Activated CD4-positive, alpha-beta T cell treated with anti-CD3 and anti-CD28 coated beads, Interleukin-2, amount 50 U/mL, for 24 hours (primary cell): Measurements from ENCODE around the gene NRP1.
"Not testable (repeated sequence)": the region's sequence is repeated elsewhere in the genome, so short reads cannot be mapped to it uniquely, and the experiment has no call there.

ENCODE experiments used
- DNase-seq, 2 donors: peaks; one replicate each; pipeline ENCODE4 v3.0.0-alpha.2; 2020; ENCODE audit warnings: low read depth in 1 of 2, low spot score in 1 of 2

NRP1 gene

DNA sequence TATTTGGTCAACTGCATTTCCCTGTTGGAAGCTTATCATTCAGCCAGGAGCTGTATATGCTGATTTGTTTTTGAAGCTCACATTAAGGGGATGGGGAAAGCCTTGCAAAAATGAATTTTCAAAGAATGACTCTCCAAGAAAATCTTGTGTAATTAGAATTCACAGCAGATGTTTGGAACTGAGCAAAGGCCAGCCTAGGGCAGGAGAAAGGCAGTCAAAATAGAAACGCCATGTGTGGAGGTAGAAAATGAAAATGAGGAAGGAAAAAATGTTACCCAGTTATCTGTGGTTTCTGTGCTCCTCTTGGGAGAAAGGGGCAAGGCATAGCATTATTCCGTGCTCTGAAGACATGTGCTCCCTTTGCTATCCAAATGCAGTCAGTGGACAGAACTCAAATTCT is 93.5 kb downstream of the NRP1 start:
- DNase-seq, result no peak

DNA sequence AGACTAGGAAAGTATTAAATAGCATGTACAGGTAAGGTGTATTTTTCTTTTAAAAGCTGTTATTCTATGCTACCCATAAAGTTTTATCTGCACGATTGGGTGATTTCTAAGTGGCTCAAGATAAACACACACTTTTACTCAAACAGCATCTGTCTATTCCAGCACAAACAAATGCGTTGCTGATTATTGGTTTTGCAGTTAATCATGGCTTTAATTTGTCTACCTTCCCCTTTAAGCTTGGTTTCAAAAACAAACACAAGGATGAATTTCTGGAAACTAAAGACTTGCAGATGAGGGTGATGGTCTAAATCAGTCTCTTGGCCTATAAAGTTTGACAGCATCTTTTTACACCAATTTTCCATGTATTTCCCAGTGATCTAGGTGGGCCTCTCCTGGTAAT is 94.2 kb downstream of the NRP1 start:
- no peak for DNase-seq

DNA sequence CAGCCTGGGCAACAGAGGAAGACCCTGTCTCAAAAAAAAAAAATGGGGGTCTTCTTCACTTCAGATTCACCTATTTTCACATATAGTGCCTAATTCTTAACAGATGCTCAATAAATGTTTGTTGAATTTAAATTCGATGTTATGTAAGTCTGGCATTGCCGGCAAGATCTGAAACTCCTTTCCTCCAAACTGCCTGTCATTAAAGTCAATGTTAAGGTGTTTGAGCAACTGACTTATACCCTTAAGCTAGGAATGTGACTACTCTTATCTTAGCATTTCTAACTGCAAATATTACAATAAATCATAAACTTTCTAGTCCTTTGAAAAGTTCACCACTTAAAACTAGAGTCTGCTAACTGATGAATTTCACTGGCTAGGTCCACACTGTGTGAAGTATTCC is 95.2 kb downstream of the NRP1 start:
- DNase-seq, result no peak

DNA sequence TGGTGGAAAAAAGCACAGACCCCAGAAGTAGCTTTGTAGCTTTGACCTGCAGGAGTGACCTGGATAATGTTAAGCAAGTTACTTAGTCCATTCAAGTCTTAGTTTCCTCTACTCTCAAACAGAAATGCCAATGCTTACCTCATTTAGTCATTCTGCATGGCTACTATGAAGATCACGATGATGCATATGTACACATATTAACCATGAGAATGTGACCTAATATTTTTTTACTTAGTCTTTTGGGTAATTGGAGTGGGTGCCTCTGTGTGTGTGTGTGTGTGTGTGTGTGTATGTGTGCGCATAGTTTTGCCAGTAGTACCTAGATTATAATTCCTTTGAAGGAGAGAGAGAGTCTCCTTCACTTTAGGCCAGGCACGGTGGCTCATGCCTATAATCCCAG is 95.8 kb downstream of the NRP1 start:
- DNase-seq, result no peak

DNA sequence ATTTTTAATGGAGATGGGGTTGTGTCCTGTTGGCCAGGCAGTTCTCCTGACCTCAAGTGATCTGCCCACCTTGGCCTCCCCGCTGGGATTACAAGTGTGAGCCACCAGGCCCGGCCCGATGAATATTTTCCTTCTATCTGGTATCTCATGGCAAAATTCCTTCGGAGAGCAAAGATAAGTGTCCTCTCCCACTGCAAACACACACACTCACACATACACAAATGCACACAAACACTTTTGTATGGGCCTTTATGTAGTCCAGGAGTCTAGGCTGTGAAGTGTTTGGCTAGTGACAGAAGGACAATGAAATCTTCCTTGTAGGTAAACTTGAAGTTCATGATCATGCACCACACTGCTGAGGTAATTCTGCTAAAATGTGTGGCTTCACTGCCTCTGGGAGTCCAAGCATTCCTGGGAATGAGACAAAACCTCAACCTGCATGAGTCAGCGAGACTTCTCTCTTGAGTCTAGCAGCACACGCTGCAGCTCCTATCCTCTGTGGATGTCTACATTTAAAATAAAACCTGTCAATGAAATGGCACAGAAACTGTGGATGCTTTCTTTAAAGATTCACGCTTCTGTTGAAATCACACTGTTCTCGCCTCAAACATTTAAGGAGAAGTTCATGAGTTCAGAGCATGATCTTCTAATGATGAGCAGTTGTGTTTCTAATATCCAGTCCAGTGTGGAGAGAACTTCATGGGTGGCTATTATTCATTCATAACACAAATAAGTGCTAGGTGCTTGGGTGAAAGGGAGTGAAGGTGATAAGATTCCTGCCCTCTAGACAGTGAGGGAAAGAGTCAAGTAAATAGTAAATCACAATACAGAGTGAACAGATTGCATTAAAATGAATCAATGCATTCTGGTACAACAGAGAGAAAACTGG is 96.5 kb downstream of the NRP1 start:
- no peak for DNase-seq

DNA sequence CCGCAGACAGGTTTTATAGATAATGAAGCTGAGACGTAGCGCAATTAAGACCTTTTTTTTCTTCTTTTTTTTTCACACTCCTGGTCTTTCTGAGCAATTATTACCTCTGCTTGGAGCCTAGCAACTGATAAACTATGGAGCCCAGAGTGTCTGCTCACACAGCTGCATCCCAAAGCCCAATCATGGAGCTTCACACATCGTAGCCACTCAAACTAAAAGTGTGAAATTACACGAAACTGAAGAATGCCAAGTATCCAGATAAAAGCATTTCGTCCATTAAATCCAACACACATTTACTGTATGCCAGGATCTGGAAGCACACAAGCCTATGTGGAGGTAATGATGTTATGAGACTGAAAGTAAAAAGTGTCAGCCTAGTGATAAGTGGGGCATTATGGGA is 97.6 kb downstream of the NRP1 start:
- DNase-seq, result no peak

DNA sequence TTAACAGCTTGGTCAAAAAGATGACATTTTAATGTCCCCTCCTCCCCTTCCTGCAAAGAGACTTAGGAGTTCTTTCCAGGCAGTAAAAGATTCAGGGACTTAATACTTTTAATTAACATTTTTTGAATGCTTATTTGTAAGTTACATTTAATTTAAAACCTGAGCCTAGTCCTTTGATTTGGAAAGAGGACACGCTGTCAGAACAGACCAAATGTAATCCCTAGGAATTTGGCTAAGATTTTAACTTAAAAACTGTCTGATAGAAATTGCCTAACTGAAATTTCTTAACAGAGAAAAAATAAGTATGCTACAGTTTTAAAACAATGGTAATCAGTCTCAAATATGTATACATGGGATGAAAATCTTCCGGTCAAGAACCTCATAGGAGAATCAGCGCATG is 98.5 kb downstream of the NRP1 start:
- no peak for DNase-seq

DNA sequence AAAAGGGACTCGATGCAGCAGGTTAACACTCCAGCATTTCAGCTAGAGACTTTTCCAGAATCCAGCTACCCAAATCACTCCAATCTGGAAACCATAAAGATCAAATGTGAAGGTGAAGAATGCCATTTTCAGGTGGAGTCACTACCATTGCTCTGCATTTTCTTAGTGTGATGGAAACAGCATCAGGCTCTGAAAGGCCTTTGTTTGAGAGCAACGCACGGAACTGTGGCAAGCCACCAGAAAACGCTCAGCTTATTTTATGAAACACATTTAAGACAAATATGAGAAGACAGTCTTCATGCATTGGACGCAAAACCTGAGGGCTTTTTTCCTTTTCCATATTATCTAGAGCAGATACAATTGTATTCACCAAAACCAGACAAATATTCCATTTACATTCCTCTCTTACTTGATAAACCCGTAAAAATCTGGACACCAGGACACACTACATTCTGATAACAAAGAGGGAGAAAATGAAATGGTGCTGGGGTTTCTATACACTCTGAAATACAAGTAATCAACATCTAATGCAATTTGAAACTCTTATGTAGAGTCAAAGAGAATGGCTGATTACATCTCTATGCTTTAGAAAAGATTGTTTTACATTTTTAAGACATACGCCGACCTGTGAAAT is 99.1 kb downstream of the NRP1 start:
- DNase-seq, result no peak

DNA sequence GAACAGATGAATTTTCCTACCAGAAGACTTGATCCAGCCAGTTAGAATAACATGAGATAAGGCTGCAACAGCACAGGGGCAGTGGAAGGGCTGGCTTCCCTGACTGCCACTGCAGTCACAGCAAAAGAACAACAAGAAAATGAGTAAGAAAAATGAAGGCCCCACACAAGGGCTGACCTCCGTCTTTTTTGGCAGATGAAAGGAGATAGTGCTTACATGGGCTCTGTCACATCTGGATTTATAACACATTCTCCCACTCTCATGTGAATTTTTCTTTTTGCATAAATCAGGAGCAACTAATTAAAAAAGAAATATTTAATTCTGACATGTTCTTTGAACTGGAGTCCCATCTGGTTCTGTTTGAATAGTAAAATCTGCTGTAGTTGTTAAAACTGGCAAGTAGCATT is 99.6 kb downstream of the NRP1 start:
- DNase-seq, result no peak

DNA sequence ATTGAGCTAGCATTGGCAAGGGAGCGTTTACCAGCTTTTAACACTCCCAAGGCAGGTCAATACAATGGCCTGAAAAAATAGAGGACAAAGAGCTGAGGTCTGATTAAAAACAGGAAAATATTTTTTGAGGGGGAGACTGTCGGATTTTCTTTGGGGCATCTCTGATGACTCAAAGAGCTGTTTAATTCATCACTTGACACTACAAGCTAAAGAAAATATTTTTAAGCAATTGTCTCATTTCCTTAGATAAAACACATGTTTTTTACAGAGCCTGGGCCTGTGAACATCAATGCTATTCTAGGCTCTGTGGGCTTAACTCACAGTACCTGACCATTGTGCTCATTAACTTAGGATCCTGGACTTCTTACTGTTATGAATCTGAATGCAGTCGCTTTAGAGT is 100.8 kb downstream of the NRP1 start:
- DNase-seq, result no peak

DNA sequence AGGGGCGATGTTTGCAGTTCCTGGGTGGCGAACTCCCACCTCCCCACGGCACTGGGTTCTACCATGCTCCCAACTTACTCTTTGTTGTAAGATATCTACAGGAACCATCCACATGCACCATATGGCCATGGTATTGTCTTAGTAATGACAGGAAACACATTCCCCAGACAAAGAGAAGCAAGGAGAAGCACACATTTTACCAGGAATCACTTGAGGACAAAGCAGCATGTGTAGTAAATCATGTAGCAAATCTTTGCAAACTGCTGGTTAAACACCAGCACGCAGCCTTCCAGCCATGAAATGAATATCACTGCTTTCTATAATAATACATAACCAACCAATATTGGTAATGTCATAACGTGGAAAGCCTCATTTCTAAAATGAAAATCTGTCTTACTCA is 101.2 kb downstream of the NRP1 start:
- no peak for DNase-seq

DNA sequence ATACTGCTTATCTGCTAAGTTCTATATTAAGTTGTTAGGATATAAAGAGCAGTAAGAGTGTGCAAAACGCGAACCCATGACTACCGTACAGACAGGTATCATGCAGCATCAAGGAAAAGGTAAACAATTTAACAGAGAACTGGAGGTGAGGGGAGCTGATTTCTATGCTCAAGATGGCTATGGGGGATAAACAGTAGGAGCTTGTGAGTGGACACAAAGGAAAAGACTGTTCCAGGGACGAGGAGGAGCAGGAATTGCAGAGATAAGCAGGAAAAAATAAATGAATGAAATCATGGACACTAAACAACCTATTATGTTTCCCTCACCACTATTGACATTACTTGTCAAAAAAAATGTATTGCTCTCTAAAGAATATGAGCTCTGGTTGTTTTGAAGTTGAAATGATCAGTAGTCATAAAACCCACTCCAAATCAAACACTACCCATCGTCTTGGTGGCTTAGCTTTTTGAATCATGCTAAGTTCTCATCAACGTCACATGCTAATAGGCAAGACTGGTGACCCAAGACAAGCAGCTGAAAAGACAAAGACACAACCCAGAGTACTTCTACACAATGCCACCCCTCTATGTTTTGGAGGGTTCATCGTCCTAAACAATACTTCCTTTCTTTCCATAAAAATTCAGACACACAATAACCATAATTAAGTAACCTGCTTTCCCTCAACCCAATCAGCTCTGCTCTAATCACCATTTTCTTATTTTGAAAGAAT is 102.7 kb downstream of the NRP1 start:
- no peak for DNase-seq

DNA sequence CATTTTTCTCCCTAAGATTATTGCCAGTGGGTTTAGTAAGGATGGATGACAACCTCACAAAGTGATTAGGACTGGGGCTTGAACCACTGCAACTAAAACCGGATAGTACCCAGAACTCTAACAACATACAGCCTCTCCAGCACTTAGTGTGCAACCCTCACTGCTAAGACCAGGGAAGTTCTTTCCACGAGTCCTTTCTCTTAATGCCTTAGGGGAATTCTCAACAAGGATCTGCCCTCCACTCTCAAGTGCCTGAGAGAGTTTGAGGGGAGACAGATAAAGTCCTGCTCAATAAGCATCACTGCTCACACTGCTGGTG is 104.6 kb downstream of the NRP1 start:
- no peak for DNase-seq

DNA sequence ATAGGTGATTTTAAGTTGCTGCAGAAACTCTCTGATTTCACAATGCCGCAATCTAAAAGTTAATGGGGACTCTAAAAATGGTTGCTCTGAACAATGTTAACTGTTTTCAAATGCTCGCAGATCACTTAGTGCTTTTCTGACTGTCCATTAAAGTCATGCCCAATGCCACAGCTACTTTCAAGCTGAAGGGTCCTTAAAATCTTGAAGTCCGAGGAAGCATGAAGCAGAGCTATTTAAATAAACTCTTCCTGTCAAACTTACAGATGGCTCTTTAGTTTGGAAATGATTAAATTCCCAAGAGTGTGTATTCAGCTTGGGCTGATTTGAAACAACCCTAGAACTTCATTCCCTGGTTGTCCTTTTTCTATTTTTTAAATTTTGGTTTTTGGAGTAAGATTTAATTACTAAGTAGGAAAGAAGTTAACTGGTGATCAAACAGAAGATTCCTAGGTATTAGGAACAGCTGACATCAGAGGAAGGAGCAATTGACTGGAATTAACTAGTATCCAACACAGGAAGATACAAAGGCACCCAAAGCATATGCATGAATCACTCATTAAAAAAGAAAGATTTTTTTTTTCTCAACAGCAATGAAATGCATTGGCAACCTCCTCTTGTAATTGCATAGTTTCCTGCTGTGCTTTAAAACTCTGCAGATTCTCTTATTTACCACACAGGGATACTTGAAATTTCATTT is 105.1 kb downstream of the NRP1 start:
- no peak for DNase-seq

DNA sequence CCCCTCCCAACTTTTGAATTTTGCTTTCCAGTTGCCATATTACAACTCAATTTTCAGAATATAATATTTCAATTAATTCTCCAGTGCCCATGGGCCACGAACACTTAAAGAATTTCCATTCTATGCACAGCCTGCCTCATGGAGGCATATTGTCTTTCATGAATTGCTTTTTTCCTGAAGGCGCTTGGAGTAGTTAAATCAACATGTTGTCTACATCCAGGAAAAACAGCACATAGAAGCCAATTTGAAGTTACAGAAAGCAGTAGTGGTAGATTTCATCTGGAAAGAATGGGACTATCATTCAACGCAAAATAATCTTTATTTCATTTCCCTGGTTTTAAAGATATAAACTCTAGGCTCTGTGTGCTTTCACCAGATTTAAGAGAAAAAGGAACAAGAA is 106.0 kb downstream of the NRP1 start:
- DNase-seq, result no peak

DNA sequence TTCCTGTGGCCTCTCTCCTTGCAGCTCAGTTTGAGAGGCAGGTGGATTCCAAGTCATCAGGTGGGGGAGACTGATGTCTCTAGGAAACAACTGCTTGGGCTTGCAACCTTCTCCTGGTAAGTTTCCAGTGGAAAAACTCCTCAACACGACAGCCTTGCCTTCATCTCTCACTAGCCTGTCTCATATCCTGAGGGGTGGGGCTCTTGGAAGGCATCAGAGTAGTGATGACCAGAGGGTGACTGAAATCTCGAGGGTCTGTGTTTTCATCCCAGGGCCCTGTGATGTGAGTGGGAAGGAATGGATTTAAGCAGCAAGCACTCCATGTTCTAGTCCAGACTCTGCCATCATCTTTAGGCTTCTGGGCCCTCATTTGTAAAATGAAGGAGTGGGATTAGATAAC is 107.0 kb downstream of the NRP1 start:
- no peak for DNase-seq

DNA sequence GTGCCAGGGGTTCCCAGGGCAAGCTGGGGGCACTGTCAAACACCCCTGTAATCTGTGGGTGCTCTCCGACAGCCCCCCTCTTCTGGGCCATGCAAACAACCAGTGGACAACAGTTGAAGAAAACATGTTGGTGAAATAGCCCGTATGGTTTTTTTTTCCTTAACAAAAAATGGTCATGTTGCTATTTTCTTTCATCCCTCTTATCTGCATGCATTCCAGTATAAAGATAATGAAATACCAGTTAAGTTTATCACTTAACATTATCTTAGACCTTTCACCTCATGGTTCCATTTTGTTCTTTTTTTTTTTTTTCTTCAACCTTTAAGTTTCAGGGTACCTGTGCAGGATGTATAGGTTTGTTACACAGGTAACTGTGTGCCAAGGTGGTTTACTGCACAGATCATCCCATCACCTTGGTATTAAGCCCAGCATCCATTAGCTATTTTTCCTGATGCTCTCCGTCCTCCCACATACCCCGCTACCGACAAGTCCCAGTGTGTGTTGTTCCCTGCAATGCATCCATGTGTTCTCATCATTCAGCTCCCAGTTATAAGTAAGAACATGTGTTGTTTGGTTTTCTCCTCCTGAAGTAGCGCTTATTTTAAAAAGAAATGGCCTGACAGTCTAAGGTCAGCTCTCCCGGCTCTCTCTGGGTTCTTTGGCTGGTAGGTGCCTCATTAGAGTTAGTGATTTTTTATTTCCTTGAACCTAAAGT is 110.1 kb downstream of the NRP1 start:
- DNase-seq, result no peak

DNA sequence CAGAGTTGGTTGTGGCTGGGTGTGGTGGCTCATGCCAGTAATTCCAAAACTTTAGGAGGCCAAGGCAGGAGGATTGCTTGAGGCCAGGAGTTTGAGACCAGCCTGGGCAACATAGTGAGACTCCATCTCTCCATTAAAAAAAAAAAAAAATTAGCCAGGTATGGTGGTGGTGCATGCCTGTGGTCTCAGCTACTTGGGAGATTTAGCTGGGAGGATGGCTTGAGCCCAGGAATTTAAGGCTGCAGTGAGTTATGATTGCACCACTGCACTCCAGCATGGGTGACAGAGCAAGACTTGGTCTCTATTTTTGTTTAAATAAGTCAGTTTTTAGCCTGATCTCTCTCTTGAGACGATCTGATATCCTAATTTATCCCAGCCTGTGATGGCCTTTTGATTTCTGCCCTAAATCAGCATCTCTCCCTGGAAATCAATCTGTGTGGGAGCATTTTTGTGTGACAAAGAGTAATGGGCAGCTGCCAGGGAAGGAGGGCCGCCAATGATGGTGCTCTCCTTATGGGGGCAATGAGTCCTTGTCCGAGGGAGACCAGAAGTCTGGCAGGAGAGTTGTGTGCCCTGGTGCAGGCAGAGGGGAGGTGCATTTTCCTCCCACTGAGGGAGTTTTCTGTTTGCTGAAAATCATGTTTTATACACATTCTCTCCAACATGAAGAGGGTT is 111.0 kb downstream of the NRP1 start:
- DNase-seq, result no peak

DNA sequence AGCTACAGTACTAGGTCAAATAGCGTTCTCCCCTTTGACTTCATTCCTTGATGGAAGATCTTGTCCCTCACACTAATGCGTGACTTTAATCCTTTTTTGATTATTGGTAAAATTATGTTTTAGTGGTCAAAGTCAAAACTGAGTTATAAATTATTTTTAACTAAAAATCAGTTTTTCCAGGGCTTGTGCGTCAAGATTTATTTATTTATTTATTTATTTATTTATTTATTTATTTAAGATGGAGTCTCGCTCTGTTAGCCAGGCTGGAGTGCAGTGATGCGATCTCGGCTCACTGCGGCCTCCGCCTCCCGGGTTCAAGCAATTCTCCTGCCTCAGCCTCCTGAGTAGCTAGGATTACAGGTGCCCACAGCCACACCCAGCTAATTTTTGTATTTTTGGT is 112.2 kb downstream of the NRP1 start:
- not testable (repeated sequence) for DNase-seq

DNA sequence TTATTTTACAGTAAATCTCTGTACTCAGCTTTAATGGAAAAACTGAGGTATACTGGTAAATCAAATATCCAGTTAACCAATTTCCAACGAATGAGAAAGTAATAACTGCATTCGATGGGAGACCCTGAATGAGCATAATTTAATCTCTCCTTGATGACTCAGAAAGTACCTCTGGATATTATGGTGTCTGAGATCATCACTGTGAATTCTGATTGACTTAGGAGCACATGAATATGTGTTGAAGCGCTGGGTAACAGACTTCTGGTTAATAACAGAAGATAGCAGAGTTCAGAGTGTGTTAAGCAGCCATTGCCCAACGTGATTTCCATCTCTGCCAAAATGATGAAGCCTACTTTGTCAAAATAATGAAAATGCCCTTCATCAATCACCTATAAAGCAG is 116.6 kb downstream of the NRP1 start:
- DNase-seq, result no peak
